Panc1 (cell line): ENCODE measurements around the gene CEP44. TPM values are rescaled to one million over a fixed set of nuclear protein-coding genes. Genes with fewer than 3 reads are reported as not detected.

Source experiments
- ATAC-seq: fragments of 200-7000 bp; cut with Tn5 transposase; 2 replicates; pipeline ENCODE4 v1.9.1; 2020; ENCODE audit warnings: mild to moderate bottlenecking, moderate library complexity
- BruUV-seq: library from RNA; stranded (reverse); fragments of 400-500 nt; replicated peaks from 2 replicates; lab custom pipeline; 2021; lab: Mats Ljungman, UMichigan
- CTCF ChIA-PET: fragments of 300-600 bp; sonication (Branson Sonifier 250); formaldehyde crosslinking; loops from one replicate; lab custom pipeline; 2022; ENCODE audit warnings: antibody characterized with exemption; lab: Charles Lee
- POLR2A ChIA-PET: fragments of 300-600 bp; sonication (Branson Sonifier 250); formaldehyde crosslinking; loops from one replicate; lab custom pipeline; 2022; ENCODE audit warnings: antibody characterized with exemption; lab: Charles Lee
- DNase-seq: peaks from one replicate; pipeline ENCODE4 v3.0.0-alpha.2; 2010; ENCODE audit warnings: low read depth, low spot score
- H3K27ac ChIP-seq: 2 replicates; pipeline ENCODE4 v1.5.1; 2011; ENCODE audit warnings: mild to moderate bottlenecking, low read length, inconsistent platforms
- H3K27me3 ChIP-seq: fragments of 200-500 bp; sonication (Bioruptor generic); 2 replicates; pipeline ENCODE4 v1.6.0; 2014; ENCODE audit warnings: low read length, inconsistent platforms; ENCODE audit not compliant: control insufficient read depth, insufficient read depth
- H3K36me3 ChIP-seq: fragments of 200-500 bp; sonication (Bioruptor generic); 2 replicates; pipeline ENCODE4 v1.5.1; 2014; ENCODE audit warnings: inconsistent platforms, mild to moderate bottlenecking, low read length, moderate library complexity; ENCODE audit not compliant: control insufficient read depth, insufficient read depth
- H3K4me1 ChIP-seq: 2 replicates; pipeline ENCODE4 v1.5.1; 2011; ENCODE audit warnings: inconsistent platforms, mild to moderate bottlenecking, low read length, moderate library complexity; ENCODE audit not compliant: control insufficient read depth, insufficient read depth
- H3K4me3 ChIP-seq, 2 experiments: 2 replicates each; pipeline ENCODE4 v1.5.1; 2011 to 2012; ENCODE audit warnings: low read depth in 2 of 2, low read length in 2 of 2, mild to moderate bottlenecking in 2 of 2, inconsistent platforms in 1 of 2, moderate library complexity in 1 of 2
- H3K9me3 ChIP-seq: fragments of 200-500 bp; sonication (Bioruptor generic); 2 replicates; pipeline ENCODE4 v1.5.1; 2014; ENCODE audit warnings: low read depth, mild to moderate bottlenecking, inconsistent platforms, low read length, moderate library complexity; ENCODE audit not compliant: control insufficient read depth, insufficient read depth
- POLR2AphosphoS5 ChIP-seq: IDR thresholded peaks from 2 replicates; pipeline ENCODE4 v1.6.1; 2012; ENCODE audit warnings: mild to moderate bottlenecking, low read depth, low read length, moderate library complexity
- SIN3A ChIP-seq: IDR thresholded peaks from 2 replicates; pipeline ENCODE4 v1.6.1; 2012; ENCODE audit warnings: low read depth, mild to moderate bottlenecking, low read length, moderate library complexity, borderline replicate concordance; ENCODE audit not compliant: insufficient read depth
- TCF7L2 ChIP-seq: IDR thresholded peaks from 2 replicates; pipeline ENCODE4 v1.6.1; 2011; ENCODE audit warnings: mild to moderate bottlenecking, low read depth, low read length, inconsistent platforms
- in situ Hi-C: cut with HindIII; loops from 2 replicates; pipeline ENCODE4 v1.10.0; 2016; ENCODE audit warnings: low sequenced_read_pairs, low pct_unique_long_range_greater_than_20kb
- intact Hi-C: fragments of 100-400 bp; cut with micrococcal nuclease; formaldehyde crosslinking; loops from one replicate; pipeline ENCODE4 v1.10.0; 2022; ENCODE audit not compliant: unreplicated experiment
- total RNA-seq: library from RNA; stranded (reverse); gene quantifications from one replicate; pipeline ENCODE4 v1.2.1, GENCODE V29; 2021; ENCODE audit not compliant: unreplicated experiment
- TF ChIP-seq, protein P1 (sequence below): fragments of 450-650 bp; IDR thresholded peaks from 2 replicates; pipeline ENCODE4 v1.5.1; 2017; ENCODE audit warnings: mild to moderate bottlenecking
- TF ChIP-seq, protein P2 (sequence below), 2 experiments: IDR thresholded peaks; 2 replicates each; pipeline ENCODE4 v1.6.1; 2011 to 2012; ENCODE audit warnings: low read depth in 2 of 2, control low read depth in 1 of 2, low read length in 1 of 2, mild to moderate bottlenecking in 1 of 2, moderate library complexity in 1 of 2; ENCODE audit not compliant: insufficient read depth in 1 of 2

CEP44 gene
- total RNA-seq, 1 experiment from 2014 or later = 9.8 TPM

DNA sequence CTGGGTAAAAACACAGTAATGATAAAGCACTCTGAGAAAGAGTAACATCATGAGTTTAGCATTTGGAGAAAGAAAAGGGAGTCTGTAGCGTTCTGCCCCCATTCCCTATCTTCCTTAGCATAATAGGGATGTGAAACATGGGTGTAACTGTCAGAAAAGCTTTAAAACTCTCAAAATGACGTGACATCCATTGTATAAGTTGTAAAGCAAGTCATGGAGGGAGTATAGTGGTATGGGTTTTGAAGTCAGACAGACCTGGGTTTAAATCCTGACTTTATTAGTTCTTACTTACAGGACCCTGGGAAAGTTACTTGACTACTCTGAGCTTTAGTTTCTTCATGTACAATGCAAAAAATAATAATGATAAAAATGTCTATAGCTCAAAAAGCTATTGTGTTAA, 17.3 kb upstream of the CEP44 start:
- ChIA-PET POLR2A (no interaction called here), CTCF (no interaction called here)
- H3K4me1 ChIP-seq = no peaks in the 10 kb centered on the region
- ATAC-seq (no peak), DNase-seq (no peak)
- H3K27me3 ChIP-seq = no peaks in the 10 kb centered on the region
- TF ChIP-seq POLR2AphosphoS5 (no peak), TCF7L2 (no peak)
- TF ChIP-seq, protein P1, sequence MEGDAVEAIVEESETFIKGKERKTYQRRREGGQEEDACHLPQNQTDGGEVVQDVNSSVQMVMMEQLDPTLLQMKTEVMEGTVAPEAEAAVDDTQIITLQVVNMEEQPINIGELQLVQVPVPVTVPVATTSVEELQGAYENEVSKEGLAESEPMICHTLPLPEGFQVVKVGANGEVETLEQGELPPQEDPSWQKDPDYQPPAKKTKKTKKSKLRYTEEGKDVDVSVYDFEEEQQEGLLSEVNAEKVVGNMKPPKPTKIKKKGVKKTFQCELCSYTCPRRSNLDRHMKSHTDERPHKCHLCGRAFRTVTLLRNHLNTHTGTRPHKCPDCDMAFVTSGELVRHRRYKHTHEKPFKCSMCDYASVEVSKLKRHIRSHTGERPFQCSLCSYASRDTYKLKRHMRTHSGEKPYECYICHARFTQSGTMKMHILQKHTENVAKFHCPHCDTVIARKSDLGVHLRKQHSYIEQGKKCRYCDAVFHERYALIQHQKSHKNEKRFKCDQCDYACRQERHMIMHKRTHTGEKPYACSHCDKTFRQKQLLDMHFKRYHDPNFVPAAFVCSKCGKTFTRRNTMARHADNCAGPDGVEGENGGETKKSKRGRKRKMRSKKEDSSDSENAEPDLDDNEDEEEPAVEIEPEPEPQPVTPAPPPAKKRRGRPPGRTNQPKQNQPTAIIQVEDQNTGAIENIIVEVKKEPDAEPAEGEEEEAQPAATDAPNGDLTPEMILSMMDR = no peak
- intact Hi-C loops (no loop called here), in situ Hi-C loops (no loop called here)
- no TSS peak for BruUV-seq
- no peak overlapping the region for H3K4me3 ChIP-seq
- no peak overlapping the region for H3K27ac ChIP-seq
- H3K36me3 ChIP-seq = no peaks in the 10 kb centered on the region
- H3K9me3 ChIP-seq = no peaks in the 10 kb centered on the region

DNA sequence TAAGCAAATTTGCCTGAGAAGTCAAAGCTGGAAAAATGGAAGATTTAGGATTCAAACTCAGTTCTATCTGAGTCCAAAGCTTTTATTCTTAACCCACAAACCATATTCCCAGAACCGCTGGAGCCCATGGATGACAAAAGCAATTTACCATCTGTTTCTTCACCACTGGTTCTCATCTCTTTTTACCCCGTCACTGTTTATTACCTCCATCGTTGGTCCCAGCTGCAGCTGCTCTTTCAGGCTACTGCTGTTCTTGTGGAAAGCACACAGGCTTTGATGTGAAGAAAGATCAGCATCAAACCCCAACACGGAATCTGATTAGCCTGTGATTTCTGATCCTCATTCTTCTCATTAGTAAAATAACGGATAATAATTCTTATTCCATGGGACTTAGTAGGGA, 9.8 kb upstream of the CEP44 start:
- BruUV-seq = no TSS peak
- DNase-seq = no peak
- no peaks in the 10 kb centered on the region for H3K4me1 ChIP-seq
- no peak overlapping the region for H3K27ac ChIP-seq
- ChIA-PET POLR2A (no interaction called here), CTCF (no interaction called here)
- no peaks in the 10 kb centered on the region for H3K27me3 ChIP-seq
- in situ Hi-C loops = no loop called here
- intact Hi-C loops = no loop called here
- H3K4me3 ChIP-seq = no peak overlapping the region
- H3K36me3 ChIP-seq = no peaks in the 10 kb centered on the region
- no peak for TF ChIP-seq SIN3A
- TF ChIP-seq, protein P2, sequence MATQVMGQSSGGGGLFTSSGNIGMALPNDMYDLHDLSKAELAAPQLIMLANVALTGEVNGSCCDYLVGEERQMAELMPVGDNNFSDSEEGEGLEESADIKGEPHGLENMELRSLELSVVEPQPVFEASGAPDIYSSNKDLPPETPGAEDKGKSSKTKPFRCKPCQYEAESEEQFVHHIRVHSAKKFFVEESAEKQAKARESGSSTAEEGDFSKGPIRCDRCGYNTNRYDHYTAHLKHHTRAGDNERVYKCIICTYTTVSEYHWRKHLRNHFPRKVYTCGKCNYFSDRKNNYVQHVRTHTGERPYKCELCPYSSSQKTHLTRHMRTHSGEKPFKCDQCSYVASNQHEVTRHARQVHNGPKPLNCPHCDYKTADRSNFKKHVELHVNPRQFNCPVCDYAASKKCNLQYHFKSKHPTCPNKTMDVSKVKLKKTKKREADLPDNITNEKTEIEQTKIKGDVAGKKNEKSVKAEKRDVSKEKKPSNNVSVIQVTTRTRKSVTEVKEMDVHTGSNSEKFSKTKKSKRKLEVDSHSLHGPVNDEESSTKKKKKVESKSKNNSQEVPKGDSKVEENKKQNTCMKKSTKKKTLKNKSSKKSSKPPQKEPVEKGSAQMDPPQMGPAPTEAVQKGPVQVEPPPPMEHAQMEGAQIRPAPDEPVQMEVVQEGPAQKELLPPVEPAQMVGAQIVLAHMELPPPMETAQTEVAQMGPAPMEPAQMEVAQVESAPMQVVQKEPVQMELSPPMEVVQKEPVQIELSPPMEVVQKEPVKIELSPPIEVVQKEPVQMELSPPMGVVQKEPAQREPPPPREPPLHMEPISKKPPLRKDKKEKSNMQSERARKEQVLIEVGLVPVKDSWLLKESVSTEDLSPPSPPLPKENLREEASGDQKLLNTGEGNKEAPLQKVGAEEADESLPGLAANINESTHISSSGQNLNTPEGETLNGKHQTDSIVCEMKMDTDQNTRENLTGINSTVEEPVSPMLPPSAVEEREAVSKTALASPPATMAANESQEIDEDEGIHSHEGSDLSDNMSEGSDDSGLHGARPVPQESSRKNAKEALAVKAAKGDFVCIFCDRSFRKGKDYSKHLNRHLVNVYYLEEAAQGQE (IDR thresholded peaks at IDR 0.05; ENCODE audit: insufficient read depth in 1 of 2, low read depth in 2 of 2, low read length in 1 of 2) = no peak
- TF ChIP-seq, protein P1 = no peak
- TF ChIP-seq TCF7L2 = no peak
- TF ChIP-seq POLR2AphosphoS5 = no peak
- ATAC-seq = no peak
- no peaks in the 10 kb centered on the region for H3K9me3 ChIP-seq
